Lower lobe of right lung (tissue), 2 donors: ENCODE results near the gene FUT8. TPM values are rescaled to one million over a fixed set of nuclear protein-coding genes. Genes with fewer than 3 reads are reported as not detected.

ENCODE experiments used
- ATAC-seq, 2 donors: fragments of 200-7000 bp; cut with Tn5 transposase; one replicate each; pipeline ENCODE4 v1.9.1; 2020 to 2022; ENCODE audit warnings: mild to moderate bottlenecking in 2 of 2, moderate library complexity in 2 of 2
- DNase-seq: peaks from one replicate; pipeline ENCODE4 v3.0.0-alpha.2; 2020
- H3K27ac ChIP-seq: fragments of 200-600 bp; one replicate; pipeline ENCODE4 v1.8.0; 2022
- H3K27me3 ChIP-seq: fragments of 200-600 bp; one replicate; pipeline ENCODE4 v1.8.0; 2022; ENCODE audit warnings: low read depth
- H3K36me3 ChIP-seq: fragments of 200-600 bp; one replicate; pipeline ENCODE4 v1.8.0; 2022; ENCODE audit warnings: mild to moderate bottlenecking
- H3K4me1 ChIP-seq: fragments of 200-600 bp; one replicate; pipeline ENCODE4 v1.8.0; 2022
- H3K4me3 ChIP-seq: fragments of 200-600 bp; one replicate; pipeline ENCODE4 v1.8.0; 2022; ENCODE audit warnings: mild to moderate bottlenecking
- H3K9me3 ChIP-seq: fragments of 200-600 bp; one replicate; pipeline ENCODE4 v1.8.0; 2022
- CTCF ChIP-seq: fragments of 200-600 bp; IDR thresholded peaks from one replicate; pipeline ENCODE4 v1.8.0; 2022; ENCODE audit warnings: antibody characterized with exemption, mild to moderate bottlenecking
- intact Hi-C: fragments of 100-400 bp; cut with DNase I; formaldehyde crosslinking; loops from one replicate; pipeline ENCODE4 v1.11.0; 2022
- total RNA-seq: library from RNA; stranded (reverse); fragmentation: NEBNext Ultra II Directional; extraction: Animal tissue kit (Norgen Biotek cat#: 25700); gene quantifications from one replicate; pipeline ENCODE4 v1.2.1, GENCODE V29; 2021
- donor health status: DM: no; HTN: yes; CAD: no; lungs with severe emphysema.

The FUT8 gene
- total RNA-seq, 1 donor from 2014 or later, result 46.1 TPM

GRCh38 chr14:65650826-65651225, 238.3 kb downstream of the FUT8 start:
- no peak overlapping the region for H3K27ac ChIP-seq
- no peak overlapping the region for H3K4me3 ChIP-seq
- no peak for TF ChIP-seq CTCF
- no peaks in the 10 kb centered on the region for H3K36me3 ChIP-seq
- ATAC-seq, result no peak
- H3K27me3 ChIP-seq, result no peaks in the 10 kb centered on the region
- H3K4me1 ChIP-seq, result no peaks in the 10 kb centered on the region
- intact Hi-C loops, result no loop called here
- no peaks in the 10 kb centered on the region for H3K9me3 ChIP-seq
- DNase-seq, result no peak

- Histone ChIP-seq H3K4me1 (no peaks in the 10 kb centered on the region), H3K36me3 (no peaks in the 10 kb centered on the region), H3K27me3 (no peaks in the 10 kb centered on the region), H3K4me3 (no peak overlapping the region), H3K27ac (no peak overlapping the region), H3K9me3 (no peaks in the 10 kb centered on the region)
- no peak for TF ChIP-seq CTCF
- no peak for DNase-seq
- no peak for ATAC-seq
- intact Hi-C loops, result no loop called here
Observed at GRCh38 chr14:65656554-65656953, 244.0 kb downstream of the FUT8 start.

GRCh38 chr14:65658202-65658601, 245.7 kb downstream of the FUT8 start:
- no peaks in the 10 kb centered on the region for H3K36me3 ChIP-seq
- H3K4me1 ChIP-seq, result no peaks in the 10 kb centered on the region
- H3K4me3 ChIP-seq, result no peak overlapping the region
- no peak for ATAC-seq
- no peaks in the 10 kb centered on the region for H3K9me3 ChIP-seq
- DNase-seq, result no peak
- H3K27me3 ChIP-seq, result no peaks in the 10 kb centered on the region
- intact Hi-C loops, result no loop called here
- H3K27ac ChIP-seq, result no peak overlapping the region
- TF ChIP-seq CTCF, result no peak

GRCh38 chr14:65661865-65662264, 249.3 kb downstream of the FUT8 start:
- H3K4me3 ChIP-seq, result no peak overlapping the region
- no peak for TF ChIP-seq CTCF
- no peaks in the 10 kb centered on the region for H3K27me3 ChIP-seq
- no peak overlapping the region for H3K27ac ChIP-seq
- DNase-seq, result no peak
- no peak for ATAC-seq
- no peaks in the 10 kb centered on the region for H3K36me3 ChIP-seq
- no peaks in the 10 kb centered on the region for H3K4me1 ChIP-seq
- no peaks in the 10 kb centered on the region for H3K9me3 ChIP-seq
- intact Hi-C loops, result no loop called here

- H3K36me3 ChIP-seq, result no peaks in the 10 kb centered on the region
- H3K27me3 ChIP-seq, result no peaks in the 10 kb centered on the region
- TF ChIP-seq CTCF, result no peak
- H3K4me3 ChIP-seq, result no peak overlapping the region
- H3K9me3 ChIP-seq, result no peaks in the 10 kb centered on the region
- no peaks in the 10 kb centered on the region for H3K4me1 ChIP-seq
- no peak for DNase-seq
- no peak overlapping the region for H3K27ac ChIP-seq
- intact Hi-C loops, result no loop called here
- ATAC-seq, result no peak
Observed at GRCh38 chr14:65664436-65664835, 251.9 kb downstream of the FUT8 start.
